ENCODE data around the gene CRYGN.

Gene CRYGN

DNA sequence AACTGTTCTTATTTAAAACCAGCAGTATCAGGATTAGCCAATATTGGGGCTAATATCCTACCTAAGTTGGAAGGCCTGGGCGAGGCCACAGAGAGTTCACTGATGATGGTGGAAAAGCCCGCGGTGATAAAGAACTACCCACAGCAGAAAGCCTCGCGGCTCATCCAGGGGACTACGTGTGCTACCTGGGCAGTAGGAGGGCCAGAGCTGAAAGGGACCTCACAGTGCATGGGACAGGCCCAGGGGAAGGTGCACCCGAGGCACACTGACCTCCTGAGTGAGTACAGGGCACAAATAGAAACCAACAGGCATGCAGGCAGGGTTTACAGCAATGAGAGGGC is 31.5 kb downstream of the CRYGN start:
- no peak for DNase-seq (ENCODE audit: low read depth in 4 of 4, low spot score in 1 of 4)

- DNase-seq (ENCODE audit: low read depth in 4 of 4, low spot score in 1 of 4), result no peak
Observed at GRCh38 chr7:151406886-151407583, 32.9 kb downstream of the CRYGN start.

- no peak for DNase-seq (ENCODE audit: low read depth in 4 of 4, low spot score in 1 of 4)
Observed at GRCh38 chr7:151406051-151406875, 33.7 kb downstream of the CRYGN start.

GRCh38 chr7:151405588-151405987 is 34.4 kb downstream of the CRYGN start:
- no peak for DNase-seq (ENCODE audit: low read depth in 4 of 4, low spot score in 1 of 4)

DNA sequence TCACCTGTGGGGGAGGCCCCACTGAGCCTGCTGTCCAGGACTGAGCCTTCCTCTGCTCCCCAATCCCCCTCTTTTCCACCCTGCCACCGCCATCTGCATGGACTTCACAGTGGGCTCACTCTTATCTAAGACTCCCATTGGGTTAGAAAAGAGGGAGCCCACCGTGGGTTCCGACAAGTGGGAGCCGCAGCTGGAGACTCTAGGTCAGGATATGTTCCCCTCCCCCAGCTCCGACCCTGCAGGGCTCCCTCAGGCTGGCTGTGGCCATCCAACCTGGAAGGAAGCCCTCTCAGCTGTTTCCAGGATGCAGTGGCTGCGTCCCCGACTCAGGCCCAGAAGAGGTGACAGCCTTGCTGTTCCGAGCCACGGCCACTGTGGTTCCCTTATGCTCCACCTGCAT is 34.9 kb downstream of the CRYGN start:
- DNase-seq (ENCODE audit: low read depth in 4 of 4, low spot score in 1 of 4), result no peak

- no peak for DNase-seq (ENCODE audit: low read depth in 4 of 4, low spot score in 1 of 4)
Observed at GRCh38 chr7:151404216-151405011, 35.5 kb downstream of the CRYGN start.

GRCh38 chr7:151403764-151404163 is 36.2 kb downstream of the CRYGN start:
- no peak for DNase-seq (ENCODE audit: low read depth in 4 of 4, low spot score in 1 of 4)

DNA sequence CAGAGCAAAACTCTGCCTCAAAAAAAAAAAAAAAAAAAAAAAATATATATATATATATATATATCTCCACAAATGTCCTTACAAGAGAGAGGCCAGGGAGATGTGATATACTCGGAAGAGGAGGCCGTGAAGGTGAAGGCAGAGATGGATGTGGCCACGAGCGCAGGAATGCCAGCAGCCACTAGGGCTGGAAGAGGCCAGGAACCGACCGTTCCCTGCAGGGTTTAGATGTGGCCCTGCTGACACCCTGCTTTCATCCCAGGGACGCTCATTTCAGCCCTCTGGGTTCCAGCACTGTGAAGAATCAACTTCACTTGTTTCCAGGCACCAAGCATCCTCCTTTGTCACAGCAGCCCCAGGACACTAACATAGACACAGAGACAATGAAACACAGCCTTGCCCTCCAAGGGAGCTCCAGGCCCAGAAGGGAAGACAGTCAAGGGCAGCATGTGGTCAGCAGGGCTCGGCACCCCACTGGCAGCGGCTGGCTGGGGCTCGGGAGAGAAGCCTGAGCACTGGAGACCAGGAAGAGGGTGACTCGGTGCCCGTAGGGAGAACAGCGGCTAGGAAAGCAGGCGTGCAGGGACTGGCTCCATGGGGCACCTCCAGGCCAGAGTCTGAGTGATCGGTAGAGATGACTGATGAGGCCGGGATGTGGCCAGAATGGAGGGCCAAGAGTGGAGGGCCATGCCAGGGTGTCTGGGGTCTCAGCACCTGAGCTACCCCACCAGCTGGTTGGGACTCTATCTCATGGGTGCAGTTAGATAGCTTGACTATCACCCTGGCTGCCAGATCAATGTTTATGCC is 37.7 kb downstream of the CRYGN start:
- DNase-seq (ENCODE audit: low read depth in 4 of 4, low spot score in 1 of 4), result no peak

GRCh38 chr7:151400626-151401315 is 39.2 kb downstream of the CRYGN start:
- DNase-seq (ENCODE audit: low read depth in 4 of 4, low spot score in 1 of 4), result no peak

DNA sequence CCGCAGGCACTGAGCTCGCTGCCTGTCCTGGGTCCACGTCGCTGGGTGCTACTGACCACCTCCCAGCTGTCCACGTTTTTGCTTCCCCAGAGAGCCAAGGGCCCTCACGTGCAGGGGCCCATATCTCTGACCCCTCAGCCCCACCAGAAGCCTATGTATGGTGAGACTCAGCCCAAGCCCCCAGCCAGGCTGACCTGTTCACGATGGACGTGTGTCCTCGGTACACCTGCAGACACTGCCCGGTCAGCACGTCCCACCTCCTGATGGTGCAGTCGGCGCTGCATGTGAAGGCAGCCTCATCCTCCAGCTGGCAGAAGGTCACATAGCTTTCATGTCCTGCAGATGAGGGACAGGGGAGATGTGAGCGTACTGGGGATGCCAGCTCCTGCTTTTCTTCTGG is 40.0 kb downstream of the CRYGN start:
- no peak for DNase-seq (ENCODE audit: low read depth in 4 of 4, low spot score in 1 of 4)

GRCh38 chr7:151399305-151399601 is 40.7 kb downstream of the CRYGN start:
- no peak for DNase-seq (ENCODE audit: low read depth in 4 of 4, low spot score in 1 of 4)

GRCh38 chr7:151398446-151399304 is 41.3 kb downstream of the CRYGN start:
- no peak for DNase-seq (ENCODE audit: low read depth in 4 of 4, low spot score in 1 of 4)

GRCh38 chr7:151397026-151397425 is 42.9 kb downstream of the CRYGN start:
- DNase-seq (ENCODE audit: low read depth in 4 of 4, low spot score in 1 of 4), result no peak

DNA sequence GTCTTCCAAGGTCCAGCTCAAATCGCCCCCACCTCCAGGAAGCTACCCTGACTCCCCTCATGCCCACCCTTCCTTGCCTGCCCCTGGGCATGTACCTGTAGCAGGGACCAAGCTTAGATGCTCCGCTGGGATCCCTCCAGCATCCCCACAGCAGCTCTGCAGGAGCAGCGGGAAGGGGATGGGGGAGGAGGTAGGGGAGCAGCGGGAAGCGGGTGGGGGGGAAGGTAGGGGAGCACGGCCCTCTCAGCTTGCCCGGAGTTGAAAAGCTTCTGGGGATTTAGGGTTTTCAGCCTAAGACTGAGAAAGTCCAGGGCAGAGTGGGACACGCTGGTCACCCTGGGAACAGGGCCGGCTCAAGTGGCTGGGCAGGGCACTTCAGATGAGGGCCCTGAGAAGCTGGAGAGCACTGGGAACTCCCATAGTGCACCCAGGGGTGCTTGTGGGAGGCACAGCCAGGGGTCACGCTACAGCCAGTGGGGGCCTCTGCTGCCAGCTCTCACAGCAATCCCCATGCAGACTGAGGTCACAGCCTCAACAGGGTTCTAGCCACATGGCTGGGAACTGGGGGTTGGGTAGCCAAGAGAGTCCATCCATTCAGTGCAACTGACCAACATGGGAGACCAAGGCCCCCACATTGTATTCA is 43.5 kb downstream of the CRYGN start:
- DNase-seq (ENCODE audit: low read depth in 4 of 4, low spot score in 1 of 4), result no peak

DNA sequence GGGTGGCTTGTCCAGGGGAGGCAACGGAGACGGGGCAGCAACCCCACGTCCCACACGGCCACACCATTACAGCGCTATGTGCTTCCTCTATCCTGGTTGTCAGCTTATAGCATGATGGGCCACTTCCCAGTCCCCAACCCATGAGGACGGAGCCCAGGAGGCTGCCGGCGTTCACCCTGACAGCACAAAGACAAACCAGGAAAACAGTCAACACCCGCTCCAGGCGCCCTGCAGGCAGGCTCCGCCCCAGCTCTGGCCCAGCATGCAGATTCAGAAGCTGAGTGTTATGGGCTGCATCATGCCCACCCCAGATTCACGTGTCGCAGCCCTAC is 44.9 kb downstream of the CRYGN start:
- DNase-seq (ENCODE audit: low read depth in 4 of 4, low spot score in 1 of 4), result no peak

GRCh38 chr7:151394076-151395035 is 45.6 kb downstream of the CRYGN start:
- DNase-seq (ENCODE audit: low read depth in 4 of 4, low spot score in 1 of 4), result no peak

DNA sequence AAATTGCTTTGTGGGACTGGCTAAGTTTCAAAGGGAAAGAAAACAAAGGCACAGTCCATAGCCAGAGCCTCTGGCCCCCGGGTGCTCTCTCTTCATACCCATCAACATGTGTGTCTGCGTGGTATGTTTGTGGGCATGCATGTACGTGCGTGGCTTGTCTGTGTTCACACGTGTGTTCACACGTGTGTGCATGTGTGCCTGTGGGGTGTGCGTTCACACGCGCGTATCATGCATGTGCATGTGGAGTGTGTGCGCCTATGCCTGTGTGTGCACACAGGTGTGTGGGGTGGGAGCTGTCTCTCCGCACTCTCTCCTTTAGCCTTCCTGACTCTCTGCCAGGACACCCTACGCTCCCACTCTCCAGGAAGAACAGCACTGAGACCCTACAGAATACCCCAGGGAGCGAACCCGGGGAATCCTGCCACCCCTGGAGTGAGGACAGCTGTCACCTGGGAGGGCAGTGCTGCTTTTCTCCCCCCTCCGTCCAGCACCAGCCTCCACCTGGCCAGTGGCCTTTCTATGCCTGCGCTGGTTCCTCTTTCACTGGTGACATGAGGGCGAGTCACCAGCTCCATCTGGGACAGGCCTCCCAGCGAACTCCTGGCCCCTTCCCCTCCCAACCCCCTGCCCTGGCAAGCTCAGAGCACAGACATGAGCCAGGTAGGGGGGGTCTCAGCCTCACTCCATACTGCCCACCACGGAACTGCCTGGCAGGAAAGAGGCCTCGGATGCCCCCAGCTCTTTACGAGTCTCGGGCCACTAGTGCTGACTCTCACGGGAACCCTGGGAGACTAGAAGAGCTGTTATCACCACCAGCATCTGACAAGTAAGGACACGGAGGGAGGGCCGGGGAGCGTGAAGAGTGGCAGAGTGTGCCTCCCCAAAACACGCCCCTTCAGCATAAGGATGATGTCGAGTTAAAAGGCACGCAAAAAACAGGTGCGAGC is 46.6 kb downstream of the CRYGN start:
- no peak for DNase-seq (ENCODE audit: low read depth in 4 of 4, low spot score in 1 of 4)
